ENCODE results near the gene RAP1GAP2. TPM values are rescaled to one million over a fixed set of nuclear protein-coding genes. Genes with fewer than 3 reads are reported as not detected.

RAP1GAP2 gene
- total and polyA plus RNA-seq, 2 of the 8 experiments (the other 6 are each of a cell fraction or from before 2014, with no cell fraction given) = 24.0 to 63.8 TPM

GRCh38 chr17:2881295-2881694 lies 85.1 kb downstream of the RAP1GAP2 start:
- Histone ChIP-seq H3K27ac (ENCODE audit: low read depth, low read length) (no peak overlapping the region), H2BK15ac (ENCODE audit: low read length) (no peak overlapping the region), H3K23me2 (ENCODE audit: low read depth, low read length) (no peaks in the 10 kb centered on the region), H4K5ac (ENCODE audit: insufficient read length, low read depth, low read length) (no peak overlapping the region), H2BK20ac (ENCODE audit: low read length) (no peak overlapping the region), H3K4ac (replicated peaks; ENCODE audit: insufficient read length, low read depth, low read length) (no peak overlapping the region), H2BK12ac (ENCODE audit: low read depth, low read length) (no peak overlapping the region), H3K4me1 (replicated peaks in 1 of 4; ENCODE audit: control insufficient read depth in 3 of 4, insufficient read depth in 4 of 4, low read length in 3 of 4) (peaks cover 3 to 38% (median 17%) of the 10 kb centered on the region in 4 experiments; a peak in 6 of 7 replicates), H2BK5ac (ENCODE audit: low read depth, low read length) (no peak overlapping the region), H2AFZ (ENCODE audit: low read length) (no peak overlapping the region), H3K23ac (ENCODE audit: insufficient read length) (no peak overlapping the region), H3K9ac (replicated peaks in 1 of 4; ENCODE audit: extremely low read depth in 1 of 4, low read depth in 3 of 4, low read length in 3 of 4) (no peak overlapping the region), H4K8ac (ENCODE audit: extremely low read depth, insufficient read depth, low read length) (no peak overlapping the region), H3K4me3 (ENCODE audit: extremely low read depth in 1 of 4, insufficient read depth in 2 of 4, low read depth in 3 of 4, low read length in 4 of 4) (no peak overlapping the region), H4K20me1 (replicated peaks in 1 of 2; ENCODE audit: control insufficient read depth in 1 of 2, insufficient read depth in 2 of 2, low read length in 2 of 2) (peaks cover 0 to 8% of the 10 kb centered on the region in 2 experiments), H3K27me3 (replicated peaks in 1 of 4; ENCODE audit: control insufficient read depth in 3 of 4, extremely low read depth in 1 of 4, insufficient read depth in 3 of 4, low read length in 3 of 4) (no peaks in the 10 kb centered on the region), H3K79me1 (ENCODE audit: low read depth, low read length) (peaks cover 33% of the 10 kb centered on the region), H3K9me3 (ENCODE audit: insufficient read depth in 2 of 2, low read depth in 1 of 2, low read length in 1 of 2) (no peaks in the 10 kb centered on the region), H3K18ac (ENCODE audit: extremely low read depth, low read length) (no peak overlapping the region), H3K4me2 (ENCODE audit: insufficient read depth in 1 of 2, low read depth in 2 of 2, low read length in 2 of 2) (no peak overlapping the region), H3K14ac (ENCODE audit: insufficient read length) (no peak overlapping the region), H3K79me2 (ENCODE audit: control insufficient read depth in 1 of 2, insufficient read depth in 2 of 2, low read length in 2 of 2) (peaks cover 6 to 82% of the 10 kb centered on the region in 2 experiments; a peak in 3 of 4 replicates), H3K56ac (replicated peaks; ENCODE audit: insufficient read length, low read depth, low read length) (no peak overlapping the region), H2BK120ac (replicated peaks; ENCODE audit: low read depth, low read length) (no peak overlapping the region), H4K91ac (replicated peaks; ENCODE audit: insufficient read length, low read length) (no peak overlapping the region), H3K36me3 (ENCODE audit: control insufficient read depth in 2 of 4, insufficient read depth in 4 of 4, low read length in 3 of 4) (no peaks in the 10 kb centered on the region; a peak in 2 of 8 replicates), H2AK5ac (ENCODE audit: low read depth, low read length) (no peak overlapping the region)
- 93% methylated on average over 5 of the region's 5 CpGs; no CpG with 5 or more reads in 1 of the 2 experiments for WGBS, 2 experiments (ENCODE audit: extremely low coverage in 1 of 2, insufficient coverage in 1 of 2, insufficient read length in 1 of 2, insufficient replicate concordance in 2 of 2, low coverage in 1 of 2, low lambda C conversion rate in 2 of 2, missing lambda C conversion rate in 1 of 2)
- CTCF ChIA-PET (ENCODE audit: partially characterized antibody) = interaction anchor here (0.7 kb wide), 1 partner anchor 1825 kb away, joined by 3 read pairs; no protein-coding TSS in a partner anchor
- TF ChIP-seq SP1 (IDR thresholded peaks at IDR 0.05; ENCODE audit: low read depth, low read length) (no peak), MAX (IDR thresholded peaks at IDR 0.05) (no peak), EGR1 (IDR thresholded peaks at IDR 0.05; ENCODE audit: borderline replicate concordance, low read depth, low read length) (no peak)
- POLR2A ChIA-PET (ENCODE audit: partially characterized antibody) = no interaction called here
- DNase-seq (ENCODE audit: low read depth in 1 of 2, low spot score in 2 of 2) (no peak), FAIRE-seq (no peak)
